GM21717 (cell line): Measurements from ENCODE around the gene LCAT.
A peak's percentile ranks its signal among the peaks of the same experiment; 100 is the strongest.
"Not testable (repeated sequence)": the region's sequence is repeated elsewhere in the genome, so short reads cannot be mapped to it uniquely, and the experiment has no call there.

Experiments
- ATAC-seq: cut with Tn5 transposase; IDR thresholded peaks from one replicate; pipeline ENCODE4 v1.9.1; 2021; ENCODE audit warnings: mild to moderate bottlenecking, moderate library complexity; ENCODE audit not compliant: unreplicated experiment

The LCAT gene

GRCh38 chr16:67943619-67944504 is at the start of gene LCAT:
LCAT (minus strand) TSS chr16:67944120; CDS start chr16:67944101, 19 bp downstream.
- ATAC-seq: no peak

- ATAC-seq: peak; percentile 73
Observed at GRCh38 chr16:67993207-67994039, 49.5 kb upstream of the LCAT start.

GRCh38 chr16:67992661-67993206 is 48.8 kb upstream of the LCAT start:
- ATAC-seq: peak; percentile 9

GRCh38 chr16:67990018-67990386 is 46.1 kb upstream of the LCAT start:
- no peak for ATAC-seq

- ATAC-seq: no peak
Observed at GRCh38 chr16:67989322-67990017, 45.5 kb upstream of the LCAT start.

GRCh38 chr16:67988675-67989074 is 44.8 kb upstream of the LCAT start:
- no peak for ATAC-seq

- ATAC-seq: no peak
Observed at GRCh38 chr16:67987460-67988160, 43.7 kb upstream of the LCAT start.

- ATAC-seq: no peak
Observed at GRCh38 chr16:67986949-67987348, 43.0 kb upstream of the LCAT start.

GRCh38 chr16:67982011-67982696 is 38.2 kb upstream of the LCAT start:
- no peak for ATAC-seq

- no peak for ATAC-seq
Observed at GRCh38 chr16:67979955-67980678, 36.2 kb upstream of the LCAT start, which contains the start of gene DPEP3. DPEP3 (minus strand) TSS chr16:67980499; CDS start chr16:67980380, 119 bp downstream.

- no peak for ATAC-seq
Observed at GRCh38 chr16:67977469-67978227, 33.7 kb upstream of the LCAT start.

- ATAC-seq: no peak
Observed at GRCh38 chr16:67977005-67977404, 33.1 kb upstream of the LCAT start.

- ATAC-seq: no peak
Observed at GRCh38 chr16:67976205-67976604, 32.3 kb upstream of the LCAT start.

- ATAC-seq: no peak
Observed at GRCh38 chr16:67975321-67976105, 31.6 kb upstream of the LCAT start.

- ATAC-seq: not testable (repeated sequence)
Observed at GRCh38 chr16:67972285-67972684, 28.4 kb upstream of the LCAT start.

- ATAC-seq: no peak
Observed at GRCh38 chr16:67971111-67971510, 27.2 kb upstream of the LCAT start.

- ATAC-seq: no peak
Observed at GRCh38 chr16:67969254-67970039, 25.5 kb upstream of the LCAT start.
